ENCODE results near the gene FOXP1. TPM values are rescaled to one million over a fixed set of nuclear protein-coding genes. Genes with fewer than 3 reads are reported as not detected.

The FOXP1 gene
- total RNA-seq, 1 donor from 2014 or later: 195 TPM

DNA sequence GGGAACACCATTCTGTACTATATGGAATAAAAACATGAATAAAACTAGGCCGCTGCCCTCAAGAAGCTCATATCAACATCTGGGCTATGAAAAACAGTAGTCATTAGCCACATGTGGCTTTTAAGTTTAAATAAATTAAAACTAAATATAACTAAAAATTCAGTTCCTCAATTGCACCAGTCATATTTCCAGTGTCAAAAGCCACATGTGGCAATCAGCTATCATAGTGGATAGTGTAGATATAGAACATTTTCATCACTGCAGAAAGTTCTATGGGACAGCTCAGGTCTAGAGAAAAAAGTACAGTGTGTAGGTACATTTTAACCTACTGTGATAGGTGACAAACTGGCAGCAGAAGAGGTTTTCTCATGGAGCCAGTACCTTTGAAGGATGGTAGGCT lies 261.4 kb downstream of the FOXP1 start:
- Mint-ChIP-seq H3K4me3 (ENCODE audit: unreplicated experiment) (no peak overlapping the region), H3K27me3 (ENCODE audit: unreplicated experiment) (no peaks in the 10 kb centered on the region)

GRCh38 chr3:71319771-71320170 lies 263.8 kb downstream of the FOXP1 start:
- no peak overlapping the region for H3K27ac Mint-ChIP-seq (ENCODE audit: unreplicated experiment)
- no peaks in the 10 kb centered on the region for H3K9me3 Mint-ChIP-seq (ENCODE audit: unreplicated experiment)
- H3K27me3 Mint-ChIP-seq (ENCODE audit: unreplicated experiment): no peaks in the 10 kb centered on the region
- peaks cover 4% of the 10 kb centered on the region for H3K36me3 Mint-ChIP-seq (ENCODE audit: unreplicated experiment)
- DNase-seq (ENCODE audit: extremely low spot score, unreplicated experiment): no peak
- H3K4me1 Mint-ChIP-seq (ENCODE audit: unreplicated experiment): peaks cover 17% of the 10 kb centered on the region
- no peak overlapping the region for H3K4me3 Mint-ChIP-seq (ENCODE audit: unreplicated experiment)
- TF ChIP-seq, protein P1, sequence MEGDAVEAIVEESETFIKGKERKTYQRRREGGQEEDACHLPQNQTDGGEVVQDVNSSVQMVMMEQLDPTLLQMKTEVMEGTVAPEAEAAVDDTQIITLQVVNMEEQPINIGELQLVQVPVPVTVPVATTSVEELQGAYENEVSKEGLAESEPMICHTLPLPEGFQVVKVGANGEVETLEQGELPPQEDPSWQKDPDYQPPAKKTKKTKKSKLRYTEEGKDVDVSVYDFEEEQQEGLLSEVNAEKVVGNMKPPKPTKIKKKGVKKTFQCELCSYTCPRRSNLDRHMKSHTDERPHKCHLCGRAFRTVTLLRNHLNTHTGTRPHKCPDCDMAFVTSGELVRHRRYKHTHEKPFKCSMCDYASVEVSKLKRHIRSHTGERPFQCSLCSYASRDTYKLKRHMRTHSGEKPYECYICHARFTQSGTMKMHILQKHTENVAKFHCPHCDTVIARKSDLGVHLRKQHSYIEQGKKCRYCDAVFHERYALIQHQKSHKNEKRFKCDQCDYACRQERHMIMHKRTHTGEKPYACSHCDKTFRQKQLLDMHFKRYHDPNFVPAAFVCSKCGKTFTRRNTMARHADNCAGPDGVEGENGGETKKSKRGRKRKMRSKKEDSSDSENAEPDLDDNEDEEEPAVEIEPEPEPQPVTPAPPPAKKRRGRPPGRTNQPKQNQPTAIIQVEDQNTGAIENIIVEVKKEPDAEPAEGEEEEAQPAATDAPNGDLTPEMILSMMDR (IDR thresholded peaks at IDR 0.05): no peak

More for the DNA sequence above, 261.4 kb downstream of the FOXP1 start:
- Mint-ChIP-seq H3K9me3 (ENCODE audit: unreplicated experiment) (no peaks in the 10 kb centered on the region), H3K4me1 (ENCODE audit: unreplicated experiment) (peaks cover 13% of the 10 kb centered on the region), H3K36me3 (ENCODE audit: unreplicated experiment) (peaks cover 8% of the 10 kb centered on the region), H3K27ac (ENCODE audit: unreplicated experiment) (no peak overlapping the region)
- no peak for DNase-seq (ENCODE audit: extremely low spot score, unreplicated experiment)
- TF ChIP-seq, protein P1 (IDR thresholded peaks at IDR 0.05): no peak

GRCh38 chr3:71318458-71318827 lies 265.1 kb downstream of the FOXP1 start:
- TF ChIP-seq, protein P1 (IDR thresholded peaks at IDR 0.05): no peak
- Mint-ChIP-seq H3K27me3 (ENCODE audit: unreplicated experiment) (no peaks in the 10 kb centered on the region), H3K4me3 (ENCODE audit: unreplicated experiment) (no peak overlapping the region), H3K9me3 (ENCODE audit: unreplicated experiment) (no peaks in the 10 kb centered on the region), H3K36me3 (ENCODE audit: unreplicated experiment) (no peaks in the 10 kb centered on the region), H3K27ac (ENCODE audit: unreplicated experiment) (no peak overlapping the region), H3K4me1 (ENCODE audit: unreplicated experiment) (peaks cover 21% of the 10 kb centered on the region)
- DNase-seq (ENCODE audit: extremely low spot score, unreplicated experiment): no peak

GRCh38 chr3:71317749-71318457 lies 265.6 kb downstream of the FOXP1 start:
- no peaks in the 10 kb centered on the region for H3K9me3 Mint-ChIP-seq (ENCODE audit: unreplicated experiment)
- TF ChIP-seq, protein P1 (IDR thresholded peaks at IDR 0.05): no peak
- no peaks in the 10 kb centered on the region for H3K27me3 Mint-ChIP-seq (ENCODE audit: unreplicated experiment)
- peak overlapping the region; percentile 63 for H3K27ac Mint-ChIP-seq (ENCODE audit: unreplicated experiment)
- no peaks in the 10 kb centered on the region for H3K36me3 Mint-ChIP-seq (ENCODE audit: unreplicated experiment)
- no peak overlapping the region for H3K4me3 Mint-ChIP-seq (ENCODE audit: unreplicated experiment)
- peaks cover 21% of the 10 kb centered on the region for H3K4me1 Mint-ChIP-seq (ENCODE audit: unreplicated experiment)
- DNase-seq (ENCODE audit: extremely low spot score, unreplicated experiment): no peak

- Mint-ChIP-seq H3K9me3 (ENCODE audit: unreplicated experiment) (no peaks in the 10 kb centered on the region), H3K4me3 (ENCODE audit: unreplicated experiment) (no peak overlapping the region), H3K4me1 (ENCODE audit: unreplicated experiment) (peaks cover 21% of the 10 kb centered on the region), H3K36me3 (ENCODE audit: unreplicated experiment) (no peaks in the 10 kb centered on the region), H3K27me3 (ENCODE audit: unreplicated experiment) (no peaks in the 10 kb centered on the region), H3K27ac (ENCODE audit: unreplicated experiment) (peak overlapping the region; percentile 35)
- DNase-seq (ENCODE audit: extremely low spot score, unreplicated experiment): no peak
- TF ChIP-seq, protein P1 (IDR thresholded peaks at IDR 0.05): no peak
Measured at GRCh38 chr3:71317140-71317539, 266.4 kb downstream of the FOXP1 start.
